ENCODE data around the gene SYNE1.
"Not testable (repeated sequence)": the region's sequence is repeated elsewhere in the genome, so short reads cannot be mapped to it uniquely, and the experiment has no call there.

SYNE1 gene

GRCh38 chr6:152557502-152557901 is 79.7 kb downstream of the SYNE1 start:
- no peak for DNase-seq

GRCh38 chr6:152554851-152555250 is 82.3 kb downstream of the SYNE1 start:
- no peak for DNase-seq

DNA sequence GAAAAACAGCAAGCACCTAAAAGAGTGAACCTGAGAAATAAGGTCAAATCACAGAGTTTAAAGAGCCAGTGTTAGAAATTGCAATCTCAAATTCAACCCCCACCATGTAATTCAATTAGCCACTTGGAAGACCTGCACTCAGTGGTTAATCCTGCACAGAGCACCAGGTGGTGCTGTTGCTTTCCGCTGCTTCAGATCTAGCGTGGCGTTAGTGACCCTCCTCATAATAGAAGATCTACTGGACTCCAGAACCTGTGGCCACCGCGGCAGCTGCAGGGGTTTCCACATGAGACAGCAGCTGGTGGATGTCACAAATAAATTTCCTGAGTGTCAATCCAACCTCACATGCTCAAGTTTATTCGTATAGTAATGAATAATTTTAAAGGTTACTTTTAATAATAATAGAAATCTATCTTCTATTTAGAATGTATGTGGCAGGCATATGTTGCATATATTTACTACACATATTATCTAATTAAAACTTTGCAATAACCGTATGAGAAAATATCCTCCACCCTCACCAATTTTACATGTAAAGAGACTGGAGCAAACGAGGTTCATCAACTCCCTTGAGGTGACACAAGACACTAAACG is 84.4 kb downstream of the SYNE1 start:
- DNase-seq = peak; percentile 70

GRCh38 chr6:152543519-152543918 is 93.6 kb downstream of the SYNE1 start:
- DNase-seq = no peak

DNA sequence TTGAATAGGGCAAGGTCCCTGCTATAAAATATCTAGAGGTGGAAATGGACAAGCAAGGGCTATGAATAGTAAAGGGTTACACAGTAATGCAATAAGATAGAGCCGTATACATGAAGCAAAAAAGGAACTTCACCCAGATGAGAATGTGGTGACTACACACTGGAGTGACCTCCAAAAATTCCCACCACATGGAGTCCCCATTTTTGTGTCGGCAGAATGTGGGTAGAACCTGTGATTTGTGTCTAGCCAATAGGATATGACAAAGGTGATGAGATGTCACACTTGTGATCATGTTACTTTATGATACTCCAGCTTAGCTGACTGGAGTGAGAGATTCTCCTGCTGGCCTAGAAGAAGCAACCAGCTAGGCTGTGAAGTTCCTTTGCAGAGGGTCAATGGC is 96.8 kb downstream of the SYNE1 start:
- DNase-seq = no peak

- DNase-seq = no peak
Measured at GRCh38 chr6:152534541-152534940, 102.6 kb downstream of the SYNE1 start.

DNA sequence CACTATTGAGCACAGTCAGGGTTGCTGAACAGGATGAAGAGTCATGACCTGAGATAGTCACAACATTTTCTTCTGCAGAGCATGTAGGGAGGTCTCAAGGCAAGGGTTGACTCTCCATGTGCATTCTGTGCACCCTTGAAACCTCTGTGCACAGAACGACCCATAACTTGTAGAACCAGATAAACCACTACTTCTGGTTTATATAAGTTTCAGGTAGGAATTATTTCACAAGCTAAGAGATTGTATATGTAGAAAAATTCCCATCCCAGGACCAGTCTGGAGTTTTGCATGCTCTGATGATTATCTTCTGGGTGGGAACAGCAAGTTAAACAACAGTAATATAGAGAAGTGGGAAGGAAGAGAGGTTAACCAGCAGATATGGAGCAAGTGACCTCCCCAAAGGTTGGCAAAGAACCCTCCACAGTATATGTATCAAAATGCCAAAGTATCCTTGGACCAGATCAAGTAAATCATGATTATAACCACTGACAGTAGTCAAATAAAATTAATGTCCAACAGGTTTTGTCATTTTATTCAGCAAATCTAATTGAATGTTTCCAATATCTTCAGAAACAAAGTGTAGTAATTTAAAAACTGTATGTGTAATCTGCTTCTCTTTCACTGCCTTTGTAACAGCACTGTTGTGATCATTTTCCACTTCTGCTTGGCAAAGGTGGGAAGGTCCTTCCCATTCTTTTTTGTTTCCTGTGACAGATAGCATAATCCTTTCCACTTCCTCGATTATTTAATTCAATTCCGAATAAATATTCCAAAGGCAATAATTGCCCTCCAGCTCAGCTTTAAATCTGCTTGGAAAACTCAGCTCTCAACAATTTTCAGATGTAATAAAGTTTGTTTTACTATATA is 104.4 kb downstream of the SYNE1 start:
- DNase-seq = no peak

- DNase-seq = no peak
Measured at GRCh38 chr6:152531659-152532058, 105.5 kb downstream of the SYNE1 start.

GRCh38 chr6:152529369-152529768 is 107.8 kb downstream of the SYNE1 start:
- DNase-seq = no peak

GRCh38 chr6:152514120-152514519 is 123.0 kb downstream of the SYNE1 start:
- not testable (repeated sequence) for DNase-seq

DNA sequence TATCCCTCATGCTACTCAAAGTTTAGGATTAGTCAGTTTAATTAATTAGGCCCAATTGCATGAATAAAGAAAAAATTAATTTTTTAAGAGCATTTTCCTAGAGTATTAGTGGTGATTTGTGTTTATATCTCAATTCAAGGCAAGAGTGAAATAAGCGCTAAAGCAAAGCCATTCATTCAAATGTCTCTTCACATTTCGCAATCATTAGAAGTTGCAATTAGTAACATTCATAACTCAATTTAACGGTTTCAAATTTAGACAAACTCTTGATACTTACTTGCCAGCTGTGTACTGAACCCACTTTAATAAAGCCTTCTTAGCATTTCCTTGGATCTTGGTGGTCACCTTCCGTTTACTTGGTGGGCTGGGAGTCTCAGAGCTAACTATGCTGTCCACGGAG is 127.2 kb downstream of the SYNE1 start:
- no peak for DNase-seq

- no peak for DNase-seq
Measured at GRCh38 chr6:152508477-152508876, 128.7 kb downstream of the SYNE1 start.

DNA sequence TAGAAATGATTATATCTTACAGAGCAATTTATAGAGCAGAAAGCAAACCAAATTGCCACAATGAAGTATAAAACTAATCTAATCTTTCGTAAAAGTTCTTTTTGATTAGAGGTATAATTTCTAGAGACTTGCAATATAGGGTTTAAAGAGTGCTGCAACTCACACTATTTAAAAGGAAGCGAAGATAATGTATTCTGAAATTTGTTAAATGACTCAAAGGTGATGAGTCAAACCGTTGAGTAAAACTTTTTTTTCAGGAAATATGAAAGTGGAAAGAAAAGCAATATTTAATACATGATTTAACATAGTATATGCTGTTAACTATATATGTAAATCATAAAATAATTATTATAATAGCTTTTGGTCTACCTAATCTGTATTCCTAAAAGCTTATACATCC is 133.6 kb downstream of the SYNE1 start:
- no peak for DNase-seq

DNA sequence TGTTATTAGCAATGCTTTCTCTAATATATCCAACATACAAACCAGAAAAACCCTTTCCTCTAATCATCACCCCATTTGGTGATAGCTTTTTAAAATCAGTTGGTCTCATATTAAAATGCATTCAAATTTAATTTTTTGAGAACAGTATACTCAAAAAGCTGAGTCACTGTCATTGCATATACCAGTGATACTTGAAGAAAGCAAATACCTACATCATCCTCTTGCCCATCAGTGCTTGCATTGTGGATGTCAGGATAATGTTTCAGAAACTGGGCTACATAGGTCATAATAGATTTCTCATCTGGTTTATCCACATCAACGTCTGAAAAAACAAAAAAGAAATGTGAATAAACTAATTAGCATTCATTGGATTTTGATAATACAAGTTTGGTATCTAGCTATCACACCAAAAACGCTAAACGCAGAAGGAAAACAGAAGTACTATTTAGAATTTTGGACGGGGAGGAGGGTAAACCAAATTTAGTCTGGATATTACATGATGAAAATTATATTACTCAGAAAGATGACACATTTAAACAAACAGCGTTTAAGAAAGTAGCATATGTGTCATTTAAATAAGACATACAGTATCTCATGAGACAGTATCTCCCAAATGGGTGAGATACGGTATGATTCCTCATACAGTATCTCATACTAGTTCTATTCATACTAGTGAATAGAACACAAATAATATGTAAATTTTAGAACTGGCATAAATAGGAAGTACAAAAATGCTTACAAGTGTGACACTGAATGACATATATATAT is 134.6 kb downstream of the SYNE1 start:
- no peak for DNase-seq

GRCh38 chr6:152499931-152500330 is 137.2 kb downstream of the SYNE1 start:
- DNase-seq = no peak

- DNase-seq = no peak
Measured at GRCh38 chr6:152496731-152497130, 140.4 kb downstream of the SYNE1 start.

- not testable (repeated sequence) for DNase-seq
Measured at GRCh38 chr6:152495456-152495855, 141.7 kb downstream of the SYNE1 start.

DNA sequence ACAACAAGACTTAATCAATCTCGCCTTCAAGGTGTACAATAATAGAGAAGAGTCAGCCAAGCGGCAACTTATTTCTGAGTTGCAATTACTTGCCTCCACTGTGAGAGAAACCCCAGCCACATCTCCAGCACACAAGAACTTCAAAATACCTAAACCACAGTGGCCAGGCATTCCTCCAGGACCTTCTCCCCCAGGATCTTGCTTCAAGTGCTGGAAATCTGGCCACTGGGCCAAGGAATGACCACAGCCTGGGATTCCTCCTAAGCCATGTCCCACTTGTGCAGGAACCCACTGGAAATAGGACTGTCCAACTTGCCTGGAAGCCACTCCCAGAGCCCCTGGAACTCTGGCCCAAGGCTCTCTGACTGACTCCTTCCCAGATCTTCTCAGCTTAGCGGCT is 144.9 kb downstream of the SYNE1 start:
- DNase-seq = not testable (repeated sequence)

DNA sequence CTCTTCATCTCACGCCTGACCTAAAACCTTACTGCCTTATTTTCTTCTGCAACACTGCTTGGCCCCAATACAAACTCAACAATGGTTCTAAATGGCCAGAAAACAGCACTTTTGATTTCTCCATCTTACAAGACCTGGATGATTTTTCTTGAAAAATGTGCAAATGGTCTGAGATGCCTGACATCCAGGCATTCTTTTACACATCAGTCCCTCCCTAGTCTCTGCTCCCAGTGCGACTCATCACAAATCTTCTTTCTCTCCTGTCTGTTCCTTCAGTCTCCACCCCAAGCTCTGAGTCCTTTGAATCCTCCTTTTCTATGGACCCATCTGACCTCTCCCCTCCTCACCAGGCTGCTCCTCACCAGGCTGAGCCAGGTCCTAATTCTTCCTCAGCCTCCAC is 145.7 kb downstream of the SYNE1 start:
- not testable (repeated sequence) for DNase-seq

DNA sequence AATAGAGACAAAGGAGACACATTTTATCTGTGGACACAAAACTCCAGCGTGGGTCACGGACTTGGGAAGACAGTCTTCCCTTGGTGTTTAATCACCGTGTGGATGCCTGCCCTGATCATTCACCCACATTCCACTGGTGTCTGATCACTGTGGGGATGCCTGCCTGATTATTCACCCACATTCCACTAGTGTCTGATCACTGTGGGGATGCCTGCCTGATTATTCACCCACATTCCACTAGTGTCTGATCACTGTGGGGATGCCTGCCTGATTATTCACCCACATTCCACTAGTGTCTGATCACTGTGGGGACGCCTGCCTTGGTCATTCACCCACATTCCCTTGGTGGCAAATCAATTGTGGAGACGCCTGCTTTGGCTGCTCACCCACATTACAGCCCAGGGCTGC is 146.2 kb downstream of the SYNE1 start:
- not testable (repeated sequence) for DNase-seq

DNA sequence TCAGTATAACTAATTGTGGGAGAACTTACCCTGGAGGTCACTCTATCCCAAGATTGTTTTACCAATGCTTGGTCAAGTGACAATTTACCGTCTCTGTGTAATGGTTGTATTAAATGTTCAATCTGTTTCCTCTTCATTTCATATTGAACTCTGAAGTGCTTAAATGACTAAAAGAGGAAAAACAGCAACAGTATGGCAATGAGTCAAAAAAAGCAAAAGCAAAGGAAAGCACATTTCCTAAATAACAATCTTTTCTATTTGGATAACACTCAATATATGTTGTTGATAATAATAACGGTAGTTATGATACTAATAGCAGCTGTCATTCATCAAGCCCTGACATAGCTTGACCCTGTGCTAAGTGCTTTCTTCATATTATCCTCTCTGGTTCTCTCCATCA is 152.4 kb downstream of the SYNE1 start:
- DNase-seq = no peak

DNA sequence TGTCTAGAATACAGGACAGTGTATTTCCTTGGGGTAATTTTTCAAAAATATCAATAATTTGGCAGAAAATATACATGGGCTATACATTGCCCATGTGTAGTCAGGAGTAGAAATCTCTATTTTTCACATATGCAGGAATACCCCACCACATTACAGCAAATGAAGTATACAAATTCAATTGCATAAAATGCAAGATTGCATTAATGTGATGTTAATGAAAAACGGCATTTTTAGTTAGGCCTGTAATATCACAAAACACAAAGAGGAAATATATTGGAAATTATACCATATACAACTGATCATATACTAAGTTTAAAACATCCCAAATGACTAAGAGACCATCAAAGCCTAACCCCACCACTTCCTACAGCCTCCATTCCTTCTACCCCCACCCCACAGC is 154.9 kb downstream of the SYNE1 start:
- DNase-seq = no peak

DNA sequence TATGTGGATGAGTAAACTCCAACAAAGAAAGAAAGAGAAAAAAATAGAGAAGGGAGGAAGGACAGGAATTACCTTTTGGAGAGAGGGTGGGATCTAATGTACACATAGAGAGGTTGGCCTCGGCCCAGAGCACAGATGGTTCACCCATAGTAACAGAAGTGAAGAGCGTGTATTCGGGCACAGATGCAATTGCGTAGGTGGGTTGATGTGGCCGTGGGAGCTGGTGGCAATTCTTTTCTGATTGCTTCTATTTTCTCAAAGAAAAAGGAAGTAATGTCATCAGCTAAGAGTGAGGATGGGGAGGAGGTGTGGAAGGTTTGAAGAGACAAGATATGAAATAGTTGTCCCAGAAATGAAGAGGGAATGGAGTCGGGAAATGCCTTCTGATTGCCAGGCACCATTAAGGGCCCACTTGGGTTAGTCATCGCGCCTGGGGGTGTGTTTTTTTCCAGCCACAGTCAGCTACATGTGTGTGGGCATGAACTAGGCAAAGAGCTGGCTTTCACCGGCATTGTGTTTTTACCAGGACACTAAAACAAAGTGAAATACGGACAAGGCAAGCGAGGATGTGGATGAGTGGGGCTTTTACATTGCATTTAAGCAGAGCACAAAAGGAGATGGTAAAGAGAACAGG is 158.7 kb downstream of the SYNE1 start:
- no peak for DNase-seq

All from NCI-H69 (cell line).